ENCODE measurements around the gene SYCE3.

Gene SYCE3

GRCh38 chr22:50526834-50527801 is 35.6 kb downstream of the SYCE3 start:
- no peak overlapping the region for H3K27ac ChIP-seq (ENCODE audit: low read length)
- H3K27me3 ChIP-seq (ENCODE audit: insufficient read depth, low read length) = peaks cover 58% of the 10 kb centered on the region
- H3K4me3 ChIP-seq (ENCODE audit: low read length) = peak overlapping the region; percentile 77
- H3K4me1 ChIP-seq (ENCODE audit: insufficient read depth, low read length) = peaks cover 3% of the 10 kb centered on the region; the same call in 1 of the 2 replicates
- peaks cover 24% of the 10 kb centered on the region for H3K36me3 ChIP-seq (ENCODE audit: insufficient read depth, low read depth, low read length)
- no peaks in the 10 kb centered on the region for H3K9me3 ChIP-seq (ENCODE audit: insufficient read depth, low read depth, low read length)
- H3K9ac ChIP-seq (ENCODE audit: low read depth, low read length) = peak overlapping the region; percentile 64; the same call in 1 of the 2 replicates

DNA sequence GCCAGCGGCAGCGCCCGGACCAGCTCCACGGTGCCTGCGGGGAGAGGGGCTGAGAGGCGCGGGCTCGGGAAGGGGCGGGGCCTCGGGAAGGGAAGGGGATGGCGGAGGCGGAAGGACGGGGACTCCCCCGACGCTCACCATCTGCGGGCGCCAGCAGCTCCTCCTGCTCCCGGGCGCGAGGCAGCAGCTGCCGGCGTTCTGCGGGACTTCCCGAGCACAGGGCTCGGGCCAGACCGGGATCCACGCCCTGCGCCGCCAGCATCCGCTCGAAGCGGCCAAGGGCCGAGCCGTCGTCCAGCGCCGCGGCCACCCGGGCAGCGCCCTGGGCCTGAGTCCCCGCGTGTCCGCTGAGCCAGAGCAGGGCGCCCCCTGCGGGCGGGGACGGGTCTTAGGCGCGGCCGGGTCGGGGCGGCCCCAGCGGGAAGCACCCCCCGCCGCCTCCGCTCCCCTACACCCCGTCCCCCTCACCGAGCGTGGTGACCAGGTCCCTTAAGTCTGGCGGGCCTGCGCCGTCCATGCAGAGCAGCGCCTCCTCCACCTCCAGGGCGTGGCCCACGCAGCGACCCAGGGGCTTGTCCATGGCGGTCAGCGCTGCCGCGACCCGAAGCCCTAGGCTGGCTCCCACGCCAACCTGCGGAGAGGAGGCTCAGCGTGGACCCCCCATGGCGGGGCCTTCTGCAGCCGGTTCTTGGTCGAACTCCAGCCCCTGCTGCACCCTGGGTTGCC is 36.4 kb downstream of the SYCE3 start:
- H3K27ac ChIP-seq (ENCODE audit: low read length) = no peak overlapping the region
- peaks cover 49% of the 10 kb centered on the region for H3K27me3 ChIP-seq (ENCODE audit: insufficient read depth, low read length)
- H3K4me1 ChIP-seq (ENCODE audit: insufficient read depth, low read length) = peaks cover 3% of the 10 kb centered on the region; the same call in 1 of the 2 replicates
- H3K9ac ChIP-seq (ENCODE audit: low read depth, low read length) = peak overlapping the region; percentile 64; the same call in 1 of the 2 replicates
- H3K4me3 ChIP-seq (ENCODE audit: low read length) = peak overlapping the region; percentile 77
- H3K9me3 ChIP-seq (ENCODE audit: insufficient read depth, low read depth, low read length) = no peaks in the 10 kb centered on the region
- H3K36me3 ChIP-seq (ENCODE audit: insufficient read depth, low read depth, low read length) = peaks cover 30% of the 10 kb centered on the region

DNA sequence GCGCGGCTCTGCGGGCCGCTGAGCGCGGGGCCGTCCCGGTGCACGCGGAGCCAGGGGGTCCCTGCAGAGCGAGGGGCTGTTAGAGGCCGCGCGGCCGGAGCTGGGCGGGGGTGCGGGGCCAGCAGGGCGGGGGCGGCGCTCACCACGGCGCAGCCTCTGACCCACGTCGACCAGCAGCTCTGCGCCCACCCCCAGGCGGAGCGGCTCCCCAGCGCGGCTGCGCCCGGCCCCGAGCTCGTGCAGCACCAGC is 36.9 kb downstream of the SYCE3 start:
- Histone ChIP-seq H3K9ac (ENCODE audit: low read depth, low read length) (peak overlapping the region; percentile 64; the same call in 1 of the 2 replicates), H3K4me3 (ENCODE audit: low read length) (peak overlapping the region; percentile 77; the same call in 1 of the 2 replicates), H3K27ac (ENCODE audit: low read length) (no peak overlapping the region), H3K36me3 (ENCODE audit: insufficient read depth, low read depth, low read length) (peaks cover 35% of the 10 kb centered on the region), H3K4me1 (ENCODE audit: insufficient read depth, low read length) (peaks cover 3% of the 10 kb centered on the region; the same call in 1 of the 2 replicates), H3K9me3 (ENCODE audit: insufficient read depth, low read depth, low read length) (no peaks in the 10 kb centered on the region), H3K27me3 (ENCODE audit: insufficient read depth, low read length) (peaks cover 44% of the 10 kb centered on the region)

- H3K9me3 ChIP-seq (ENCODE audit: insufficient read depth, low read depth, low read length) = no peaks in the 10 kb centered on the region
- peaks cover 3% of the 10 kb centered on the region; the same call in 1 of the 2 replicates for H3K4me1 ChIP-seq (ENCODE audit: insufficient read depth, low read length)
These were observed 37.4 kb downstream of the SYCE3 start, which contains the start of gene SCO2 for GRCh38 chr22:50525104-50525857. SCO2 (minus strand) TSS chr22:50525598; CDS start chr22:50524411, 1,187 bp downstream.

DNA sequence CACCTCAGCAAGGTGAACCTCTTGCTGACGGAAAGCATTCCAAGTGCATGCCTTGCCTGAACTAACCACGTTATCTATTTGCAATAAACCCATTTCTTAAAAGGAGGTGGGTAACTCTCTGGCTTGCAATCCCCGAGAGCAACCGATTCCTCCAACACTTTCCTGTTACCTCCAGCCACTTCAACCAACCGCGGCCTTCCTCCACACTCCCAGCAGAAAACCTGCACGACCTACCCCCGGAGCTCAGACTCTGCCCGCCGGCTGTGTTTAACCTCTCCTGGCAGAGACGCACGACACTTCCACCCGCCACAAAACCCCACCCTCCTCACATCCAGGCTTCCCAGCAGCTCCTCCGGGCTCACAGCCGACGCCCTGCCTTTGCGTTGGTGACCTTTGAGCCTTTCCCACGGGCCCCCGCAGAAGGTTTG is 38.0 kb downstream of the SYCE3 start:
- peaks cover 3% of the 10 kb centered on the region; the same call in 1 of the 2 replicates for H3K4me1 ChIP-seq (ENCODE audit: insufficient read depth, low read length)
- H3K9ac ChIP-seq (ENCODE audit: low read depth, low read length) = peak overlapping the region; percentile 83; the same call in 1 of the 2 replicates
- peaks cover 38% of the 10 kb centered on the region for H3K36me3 ChIP-seq (ENCODE audit: insufficient read depth, low read depth, low read length)
- H3K9me3 ChIP-seq (ENCODE audit: insufficient read depth, low read depth, low read length) = no peaks in the 10 kb centered on the region
- no peak overlapping the region for H3K27ac ChIP-seq (ENCODE audit: low read length)
- peaks cover 33% of the 10 kb centered on the region for H3K27me3 ChIP-seq (ENCODE audit: insufficient read depth, low read length)
- peak overlapping the region; percentile 77 for H3K4me3 ChIP-seq (ENCODE audit: low read length)

More at GRCh38 chr22:50525104-50525857, 37.4 kb downstream of the SYCE3 start, which contains the start of gene SCO2:
- Histone ChIP-seq H3K4me3 (ENCODE audit: low read length) (peak within 1 kb of the TSS; percentile 77), H3K9ac (ENCODE audit: low read depth, low read length) (peak within 1 kb of the TSS; percentile 83; the same call in 1 of the 2 replicates), H3K27me3 (ENCODE audit: insufficient read depth, low read length) (peaks cover 39% of the 10 kb centered on the region), H3K36me3 (ENCODE audit: insufficient read depth, low read depth, low read length) (peaks cover 37% of the 10 kb centered on the region), H3K27ac (ENCODE audit: low read length) (no peak within 1 kb of the TSS)

DNA sequence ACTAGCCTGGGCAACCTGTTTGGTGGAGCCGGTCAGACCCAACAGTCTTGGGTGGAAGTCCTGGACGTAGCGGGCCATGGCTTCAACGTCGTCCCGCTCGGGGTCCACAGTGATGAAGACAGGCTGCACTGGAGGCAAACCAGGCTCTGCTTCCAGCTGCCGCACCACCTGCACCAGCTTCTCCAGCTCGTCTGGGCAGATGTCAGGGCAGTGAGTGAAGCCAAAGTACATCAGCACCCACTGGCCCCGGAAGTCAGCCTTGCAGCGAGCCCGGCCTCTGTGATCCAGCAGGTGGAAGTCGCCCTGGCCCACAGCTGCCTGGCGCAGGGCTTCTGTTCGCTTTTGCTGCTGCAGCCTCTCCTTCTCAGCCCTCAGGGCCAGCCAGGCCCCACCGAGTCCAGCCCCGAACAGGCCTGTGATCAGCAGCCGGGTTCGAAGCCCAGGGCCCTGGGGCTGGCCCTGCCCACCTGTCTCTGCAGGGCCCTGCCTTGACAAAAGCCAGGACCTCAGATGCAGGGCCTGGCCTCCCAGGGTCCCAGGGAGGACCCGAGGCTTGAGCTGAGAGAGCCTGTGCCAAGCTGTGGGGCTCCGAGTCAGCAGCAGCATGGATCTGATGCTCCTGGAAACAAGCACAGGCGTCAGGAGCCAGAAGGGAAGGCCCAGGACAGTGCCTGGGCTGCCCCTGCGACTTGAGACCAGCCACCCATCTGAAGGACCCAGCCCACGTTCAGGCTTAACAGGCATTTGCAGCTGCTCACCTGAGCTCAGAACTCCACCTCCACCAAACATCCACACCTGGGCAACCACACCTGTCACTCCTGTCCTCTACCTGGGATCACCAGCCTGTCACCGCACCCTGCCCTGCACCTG is 38.7 kb downstream of the SYCE3 start:
- H3K4me3 ChIP-seq (ENCODE audit: low read length) = peak overlapping the region; percentile 77
- peaks cover 27% of the 10 kb centered on the region for H3K27me3 ChIP-seq (ENCODE audit: insufficient read depth, low read length)
- 0 out of 2 replicates have a peak overlapping the region, but pooled peaks have one; percentile 83 for H3K9ac ChIP-seq (ENCODE audit: low read depth, low read length)
- H3K27ac ChIP-seq (ENCODE audit: low read length) = no peak overlapping the region
- peaks cover 44% of the 10 kb centered on the region for H3K36me3 ChIP-seq (ENCODE audit: insufficient read depth, low read depth, low read length)
- no peaks in the 10 kb centered on the region for H3K9me3 ChIP-seq (ENCODE audit: insufficient read depth, low read depth, low read length)
- peaks cover 3% of the 10 kb centered on the region; the same call in 1 of the 2 replicates for H3K4me1 ChIP-seq (ENCODE audit: insufficient read depth, low read length)

DNA sequence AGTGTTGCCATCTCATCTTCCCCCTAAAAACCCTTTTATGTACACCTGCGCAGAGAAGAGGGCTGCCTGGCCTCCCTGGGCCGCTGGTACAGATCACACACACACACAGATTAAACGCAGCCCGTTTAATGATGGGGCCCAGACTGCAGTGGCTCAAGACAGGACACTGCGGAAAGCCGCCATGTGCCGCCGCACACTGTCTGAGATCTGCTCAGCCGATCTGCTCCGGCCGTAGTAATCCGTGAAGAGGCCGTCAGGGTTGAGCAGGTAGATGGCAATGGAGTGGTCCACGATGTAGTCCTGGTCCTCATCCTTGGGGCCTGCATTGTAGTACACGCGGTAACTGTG is 39.3 kb downstream of the SYCE3 start:
- Histone ChIP-seq H3K27me3 (ENCODE audit: insufficient read depth, low read length) (peaks cover 21% of the 10 kb centered on the region), H3K9ac (ENCODE audit: low read depth, low read length) (no peak overlapping the region), H3K9me3 (ENCODE audit: insufficient read depth, low read depth, low read length) (no peaks in the 10 kb centered on the region), H3K4me3 (ENCODE audit: low read length) (no peak overlapping the region), H3K27ac (ENCODE audit: low read length) (no peak overlapping the region), H3K36me3 (ENCODE audit: insufficient read depth, low read depth, low read length) (peaks cover 51% of the 10 kb centered on the region), H3K4me1 (ENCODE audit: insufficient read depth, low read length) (peaks cover 3% of the 10 kb centered on the region; the same call in 1 of the 2 replicates)

DNA sequence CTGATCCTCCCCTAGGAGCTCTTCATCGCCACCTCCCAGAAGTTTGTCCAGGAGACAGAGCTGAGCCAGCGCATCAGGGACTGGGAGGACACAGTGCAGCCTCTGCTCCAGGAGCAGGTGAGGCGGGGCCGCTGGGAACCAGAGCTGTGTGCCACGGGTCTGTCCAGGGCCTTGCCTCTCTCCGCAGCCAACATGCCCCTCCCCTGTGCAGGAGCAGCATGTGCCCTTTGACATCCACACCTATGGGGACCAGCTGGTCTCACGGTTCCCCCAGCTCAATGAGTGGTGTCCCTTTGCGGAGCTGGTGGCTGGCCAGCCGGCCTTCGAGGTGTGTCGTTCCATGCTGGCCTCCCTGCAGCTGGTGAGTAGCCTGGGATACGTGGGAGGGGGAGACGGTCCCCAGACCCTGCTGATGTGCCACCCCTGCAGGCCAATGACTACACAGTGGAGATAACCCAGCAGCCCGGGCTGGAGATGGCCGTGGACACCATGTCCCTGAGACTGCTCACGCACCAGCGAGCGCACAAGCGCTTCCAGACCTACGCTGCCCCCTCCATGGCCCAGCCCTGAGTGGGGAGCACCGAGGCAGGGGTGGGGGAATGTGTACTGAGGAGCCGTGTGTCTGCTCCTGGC is 39.8 kb downstream of the SYCE3 start:
- H3K27me3 ChIP-seq (ENCODE audit: insufficient read depth, low read length) = peaks cover 16% of the 10 kb centered on the region
- H3K27ac ChIP-seq (ENCODE audit: low read length) = no peak overlapping the region
- H3K36me3 ChIP-seq (ENCODE audit: insufficient read depth, low read depth, low read length) = peaks cover 56% of the 10 kb centered on the region
- H3K4me1 ChIP-seq (ENCODE audit: insufficient read depth, low read length) = peaks cover 3% of the 10 kb centered on the region; the same call in 1 of the 2 replicates
- no peaks in the 10 kb centered on the region for H3K9me3 ChIP-seq (ENCODE audit: insufficient read depth, low read depth, low read length)
- H3K9ac ChIP-seq (ENCODE audit: low read depth, low read length) = no peak overlapping the region
- no peak overlapping the region for H3K4me3 ChIP-seq (ENCODE audit: low read length)

- peaks cover 62% of the 10 kb centered on the region for H3K36me3 ChIP-seq (ENCODE audit: insufficient read depth, low read depth, low read length)
- no peak overlapping the region for H3K27ac ChIP-seq (ENCODE audit: low read length)
- H3K4me1 ChIP-seq (ENCODE audit: insufficient read depth, low read length) = peaks cover 3% of the 10 kb centered on the region; the same call in 1 of the 2 replicates
- no peak overlapping the region for H3K4me3 ChIP-seq (ENCODE audit: low read length)
- H3K9ac ChIP-seq (ENCODE audit: low read depth, low read length) = no peak overlapping the region
- no peaks in the 10 kb centered on the region for H3K9me3 ChIP-seq (ENCODE audit: insufficient read depth, low read depth, low read length)
- H3K27me3 ChIP-seq (ENCODE audit: insufficient read depth, low read length) = peaks cover 10% of the 10 kb centered on the region
These were observed 40.4 kb downstream of the SYCE3 start for GRCh38 chr22:50522208-50522805.

DNA sequence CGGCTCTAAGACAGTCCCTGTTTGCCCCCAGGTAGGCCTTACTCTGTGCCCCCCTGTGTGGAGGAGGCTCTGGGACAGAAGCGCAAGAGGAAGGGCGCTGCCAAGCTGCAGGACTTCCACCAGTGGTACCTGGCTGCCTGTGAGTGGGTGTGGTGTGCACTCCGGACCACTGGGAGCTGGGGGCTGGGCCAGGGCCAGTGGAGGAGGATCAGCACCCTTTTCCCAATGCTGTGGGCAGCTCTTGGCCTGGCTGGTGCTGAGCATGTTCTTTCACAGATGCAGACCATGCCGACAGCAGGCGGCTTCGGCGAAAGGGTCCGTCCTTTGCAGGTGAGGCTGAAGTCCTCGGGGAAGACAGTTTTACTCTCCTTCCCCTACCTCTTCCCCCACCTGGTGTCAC is 41.0 kb downstream of the SYCE3 start:
- Histone ChIP-seq H3K36me3 (ENCODE audit: insufficient read depth, low read depth, low read length) (peaks cover 65% of the 10 kb centered on the region), H3K4me1 (ENCODE audit: insufficient read depth, low read length) (peaks cover 2% of the 10 kb centered on the region; the same call in 1 of the 2 replicates), H3K9ac (ENCODE audit: low read depth, low read length) (no peak overlapping the region), H3K9me3 (ENCODE audit: insufficient read depth, low read depth, low read length) (no peaks in the 10 kb centered on the region), H3K27ac (ENCODE audit: low read length) (no peak overlapping the region), H3K4me3 (ENCODE audit: low read length) (no peak overlapping the region), H3K27me3 (ENCODE audit: insufficient read depth, low read length) (peaks cover 4% of the 10 kb centered on the region)
